HG02588 (cell line): ENCODE measurements around the gene TMEM117.

Source experiments
- ATAC-seq: cut with Tn5 transposase; IDR thresholded peaks from one replicate; pipeline ENCODE4 v1.9.1; 2021; ENCODE audit warnings: mild to moderate bottlenecking, moderate library complexity; ENCODE audit not compliant: unreplicated experiment

TMEM117 gene

GRCh38 chr12:43883311-43883710 is 47.4 kb downstream of the TMEM117 start:
- no peak for ATAC-seq

- ATAC-seq: no peak
Measured at GRCh38 chr12:43883748-43884147, 47.9 kb downstream of the TMEM117 start.

- ATAC-seq: no peak
Measured at GRCh38 chr12:43884683-43885410, 49.0 kb downstream of the TMEM117 start.

- no peak for ATAC-seq
Measured at GRCh38 chr12:43887397-43887796, 51.5 kb downstream of the TMEM117 start.

- ATAC-seq: no peak
Measured at GRCh38 chr12:43891856-43892574, 56.1 kb downstream of the TMEM117 start.

GRCh38 chr12:43893670-43894069 is 57.8 kb downstream of the TMEM117 start:
- no peak for ATAC-seq

- no peak for ATAC-seq
Measured at GRCh38 chr12:43895580-43896206, 59.8 kb downstream of the TMEM117 start.

- ATAC-seq: no peak
Measured at GRCh38 chr12:43896496-43896895, 60.6 kb downstream of the TMEM117 start.

- no peak for ATAC-seq
Measured at GRCh38 chr12:43898474-43898873, 62.6 kb downstream of the TMEM117 start.

- no peak for ATAC-seq
Measured at GRCh38 chr12:43899574-43899973, 63.7 kb downstream of the TMEM117 start.

- no peak for ATAC-seq
Measured at GRCh38 chr12:43903686-43904085, 67.8 kb downstream of the TMEM117 start.

GRCh38 chr12:43912859-43913258 is 77.0 kb downstream of the TMEM117 start:
- ATAC-seq: no peak

GRCh38 chr12:43914391-43914790 is 78.5 kb downstream of the TMEM117 start:
- no peak for ATAC-seq

- ATAC-seq: no peak
Measured at GRCh38 chr12:43914923-43915468, 79.1 kb downstream of the TMEM117 start.

- ATAC-seq: no peak
Measured at GRCh38 chr12:43917896-43918295, 82.0 kb downstream of the TMEM117 start.

GRCh38 chr12:43921666-43922337 is 85.9 kb downstream of the TMEM117 start:
- no peak for ATAC-seq

- ATAC-seq: no peak
Measured at GRCh38 chr12:43930032-43930431, 94.2 kb downstream of the TMEM117 start.

- ATAC-seq: no peak
Measured at GRCh38 chr12:43931187-43931586, 95.3 kb downstream of the TMEM117 start.

GRCh38 chr12:43935581-43935980 is 99.7 kb downstream of the TMEM117 start:
- no peak for ATAC-seq

GRCh38 chr12:43937947-43938346 is 102.1 kb downstream of the TMEM117 start:
- no peak for ATAC-seq

GRCh38 chr12:43942379-43942778 is 106.5 kb downstream of the TMEM117 start:
- no peak for ATAC-seq
